ENCODE measurements around the gene EFNA3. TPM values are rescaled to one million over a fixed set of nuclear protein-coding genes. Genes with fewer than 3 reads are reported as not detected.

EFNA3 gene
- total RNA-seq, 4 donors from 2014 or later, result 111 to 150 (median 129) TPM

DNA sequence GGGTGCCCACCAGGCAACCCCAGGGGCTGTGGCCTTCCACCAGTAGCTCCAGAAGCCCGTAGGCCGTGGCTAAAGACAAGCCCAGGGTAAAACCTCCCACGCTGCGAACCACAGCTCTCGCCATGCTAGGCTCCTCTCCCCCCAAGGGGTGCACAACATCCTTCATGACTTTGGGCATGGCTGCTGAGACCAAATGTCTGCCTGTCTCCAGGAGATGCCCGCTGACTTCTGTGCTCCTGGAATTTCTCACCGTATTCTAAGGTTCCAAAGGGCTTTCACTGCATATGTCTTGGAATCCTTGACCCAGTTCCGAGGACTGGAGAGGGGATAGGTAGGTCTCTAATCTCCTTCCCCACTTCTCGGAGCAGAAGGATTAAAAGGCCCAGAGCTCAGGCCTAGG is 45.1 kb upstream of the EFNA3 start, which contains the start of the genes DCST1 and DCST2:
TSS of gene DCST1 (plus strand) at position 301 of the 400 bp plus-strand sequence. CDS start 213 bp downstream, outside the sequence.
TSS of gene DCST2 (minus strand) at position 258 of the 400 bp plus-strand sequence. CDS start at position 178, 80 bp downstream.
- no peak within 1 kb of the TSS for H3K4me3 ChIP-seq (ENCODE audit: low read depth, poor library complexity, severe bottlenecking)
- no peak for DNase-seq (ENCODE audit: low spot score in 2 of 2)
- intact Hi-C loops (cut with DNase I; ENCODE audit: low total_unique reads), result no loop called here
- 95 to 97% methylated on average over 9 of the region's 9 CpGs for WGBS, 2 donors
- TF ChIP-seq, protein P1, sequence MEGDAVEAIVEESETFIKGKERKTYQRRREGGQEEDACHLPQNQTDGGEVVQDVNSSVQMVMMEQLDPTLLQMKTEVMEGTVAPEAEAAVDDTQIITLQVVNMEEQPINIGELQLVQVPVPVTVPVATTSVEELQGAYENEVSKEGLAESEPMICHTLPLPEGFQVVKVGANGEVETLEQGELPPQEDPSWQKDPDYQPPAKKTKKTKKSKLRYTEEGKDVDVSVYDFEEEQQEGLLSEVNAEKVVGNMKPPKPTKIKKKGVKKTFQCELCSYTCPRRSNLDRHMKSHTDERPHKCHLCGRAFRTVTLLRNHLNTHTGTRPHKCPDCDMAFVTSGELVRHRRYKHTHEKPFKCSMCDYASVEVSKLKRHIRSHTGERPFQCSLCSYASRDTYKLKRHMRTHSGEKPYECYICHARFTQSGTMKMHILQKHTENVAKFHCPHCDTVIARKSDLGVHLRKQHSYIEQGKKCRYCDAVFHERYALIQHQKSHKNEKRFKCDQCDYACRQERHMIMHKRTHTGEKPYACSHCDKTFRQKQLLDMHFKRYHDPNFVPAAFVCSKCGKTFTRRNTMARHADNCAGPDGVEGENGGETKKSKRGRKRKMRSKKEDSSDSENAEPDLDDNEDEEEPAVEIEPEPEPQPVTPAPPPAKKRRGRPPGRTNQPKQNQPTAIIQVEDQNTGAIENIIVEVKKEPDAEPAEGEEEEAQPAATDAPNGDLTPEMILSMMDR (IDR thresholded peaks at IDR 0.05), result no peak
- no peak for TF ChIP-seq POLR2A (IDR thresholded peaks at IDR 0.05)

GRCh38 chr1:155034318-155035208 is 44.1 kb upstream of the EFNA3 start:
- DNase-seq (ENCODE audit: low spot score in 2 of 2), result no peak
- intact Hi-C loops (cut with DNase I; ENCODE audit: low total_unique reads), result no loop called here
- H3K4me3 ChIP-seq (ENCODE audit: low read depth, poor library complexity, severe bottlenecking), result no peak overlapping the region
- no peak for TF ChIP-seq POLR2A (IDR thresholded peaks at IDR 0.05)
- TF ChIP-seq, protein P1 (IDR thresholded peaks at IDR 0.05), result no peak
- 64 to 66% methylated on average over 20 of the region's 20 CpGs for WGBS, 2 donors

- intact Hi-C loops (cut with DNase I; ENCODE audit: low total_unique reads), result no loop called here
- TF ChIP-seq POLR2A (IDR thresholded peaks at IDR 0.05), result no peak
- TF ChIP-seq, protein P1 (IDR thresholded peaks at IDR 0.05), result no peak
- H3K4me3 ChIP-seq (ENCODE audit: low read depth, poor library complexity, severe bottlenecking), result no peak overlapping the region
- WGBS, 2 donors, result 81 to 86% methylated on average over 2 of the region's 2 CpGs
- DNase-seq (ENCODE audit: low spot score in 2 of 2), result no peak
Observed at GRCh38 chr1:155035936-155036335, 42.7 kb upstream of the EFNA3 start.

DNA sequence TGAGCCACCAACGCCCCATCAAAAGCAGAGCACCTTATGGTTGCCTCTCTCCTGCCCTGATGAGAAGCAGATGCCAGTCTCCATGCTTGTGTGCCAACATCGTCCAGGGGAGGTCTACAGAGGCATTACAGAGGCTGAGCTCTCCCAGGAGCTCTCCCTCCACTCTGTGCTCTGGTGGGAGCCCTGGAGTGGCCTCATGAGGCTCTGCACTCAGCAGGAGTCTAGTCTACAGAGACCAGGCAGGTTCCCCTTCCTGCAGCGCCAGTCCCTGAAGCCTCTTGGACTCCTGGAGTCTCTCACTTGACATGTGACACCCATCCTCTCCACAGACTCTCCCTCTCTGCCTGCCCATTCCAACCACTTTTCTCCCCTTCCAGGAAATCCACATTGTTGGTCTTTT is 41.6 kb upstream of the EFNA3 start:
- TF ChIP-seq, protein P1 (IDR thresholded peaks at IDR 0.05), result no peak
- TF ChIP-seq POLR2A (IDR thresholded peaks at IDR 0.05), result no peak
- DNase-seq (ENCODE audit: low spot score in 2 of 2), result no peak
- 76 to 86% methylated on average over 3 of the region's 3 CpGs for WGBS, 2 donors
- intact Hi-C loops (cut with DNase I; ENCODE audit: low total_unique reads), result no loop called here
- H3K4me3 ChIP-seq (ENCODE audit: low read depth, poor library complexity, severe bottlenecking), result no peak overlapping the region

GRCh38 chr1:155037851-155038441 is 40.7 kb upstream of the EFNA3 start:
- no peak for DNase-seq (ENCODE audit: low spot score in 2 of 2)
- intact Hi-C loops (cut with DNase I; ENCODE audit: low total_unique reads), result no loop called here
- WGBS, 2 donors, result 55 to 57% methylated on average over 6 of the region's 6 CpGs
- no peak overlapping the region for H3K4me3 ChIP-seq (ENCODE audit: low read depth, poor library complexity, severe bottlenecking)
- no peak for TF ChIP-seq POLR2A (IDR thresholded peaks at IDR 0.05)
- TF ChIP-seq, protein P1 (IDR thresholded peaks at IDR 0.05), result no peak
